ENCODE data around the gene SNX1.

DNA sequence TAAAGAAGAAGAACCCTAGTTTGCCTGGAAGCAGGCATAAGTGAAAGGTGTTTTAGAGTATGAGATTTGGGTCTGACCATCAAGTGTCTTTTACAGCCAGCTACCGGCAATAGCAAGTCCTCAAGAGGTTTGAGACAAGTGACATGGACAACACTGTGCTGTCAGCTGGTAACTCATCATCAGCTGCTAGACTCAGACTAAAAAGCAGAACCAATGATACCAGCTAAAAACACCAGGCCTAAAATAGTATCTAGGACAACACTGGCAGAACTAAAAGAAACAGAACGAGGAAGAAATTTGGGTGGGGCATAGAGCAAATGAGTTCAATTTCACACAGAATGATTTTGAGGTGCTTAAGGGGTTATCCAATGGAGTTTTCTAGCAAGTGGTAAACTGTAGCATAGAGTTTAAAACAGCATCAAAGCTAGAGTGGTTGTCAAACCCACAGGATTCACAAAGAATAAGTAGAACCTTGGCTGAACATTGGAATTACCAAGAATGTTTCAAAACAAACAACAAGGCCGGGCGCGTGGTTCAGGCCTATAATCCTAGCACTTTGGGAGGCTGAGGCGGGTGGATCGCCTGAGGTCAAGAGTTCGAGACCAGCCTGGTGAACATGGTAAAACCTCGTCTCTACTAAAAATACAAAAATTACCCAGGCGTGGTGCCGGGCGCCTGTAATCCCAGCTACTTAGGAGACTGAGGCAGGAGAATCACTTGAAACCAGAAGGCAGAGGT is 6.1 kb upstream of the SNX1 start:
- TF ChIP-seq, protein P1, sequence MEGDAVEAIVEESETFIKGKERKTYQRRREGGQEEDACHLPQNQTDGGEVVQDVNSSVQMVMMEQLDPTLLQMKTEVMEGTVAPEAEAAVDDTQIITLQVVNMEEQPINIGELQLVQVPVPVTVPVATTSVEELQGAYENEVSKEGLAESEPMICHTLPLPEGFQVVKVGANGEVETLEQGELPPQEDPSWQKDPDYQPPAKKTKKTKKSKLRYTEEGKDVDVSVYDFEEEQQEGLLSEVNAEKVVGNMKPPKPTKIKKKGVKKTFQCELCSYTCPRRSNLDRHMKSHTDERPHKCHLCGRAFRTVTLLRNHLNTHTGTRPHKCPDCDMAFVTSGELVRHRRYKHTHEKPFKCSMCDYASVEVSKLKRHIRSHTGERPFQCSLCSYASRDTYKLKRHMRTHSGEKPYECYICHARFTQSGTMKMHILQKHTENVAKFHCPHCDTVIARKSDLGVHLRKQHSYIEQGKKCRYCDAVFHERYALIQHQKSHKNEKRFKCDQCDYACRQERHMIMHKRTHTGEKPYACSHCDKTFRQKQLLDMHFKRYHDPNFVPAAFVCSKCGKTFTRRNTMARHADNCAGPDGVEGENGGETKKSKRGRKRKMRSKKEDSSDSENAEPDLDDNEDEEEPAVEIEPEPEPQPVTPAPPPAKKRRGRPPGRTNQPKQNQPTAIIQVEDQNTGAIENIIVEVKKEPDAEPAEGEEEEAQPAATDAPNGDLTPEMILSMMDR (conservative IDR thresholded peaks at IDR 0.05; ENCODE audit: low read length) = no peak
- no peak for TF ChIP-seq EZH2phosphoT487 (IDR thresholded peaks at IDR 0.05; ENCODE audit: borderline replicate concordance)

Measured in Loucy (cell line).